Measurements from ENCODE around the gene STAT5A. TPM values are rescaled to one million over a fixed set of nuclear protein-coding genes. Genes with fewer than 3 reads are reported as not detected.
A peak's percentile ranks its signal among the peaks of the same experiment; 100 is the strongest.
"Not testable (repeated sequence)": the region's sequence is repeated elsewhere in the genome, so short reads cannot be mapped to it uniquely, and the experiment has no call there.

The STAT5A gene
- total RNA-seq, 1 donor from 2014 or later, result 346 TPM

GRCh38 chr17:42284566-42284965 is 3.7 kb upstream of the STAT5A start:
- intact Hi-C loops (cut with micrococcal nuclease), result no loop called here
- Mint-ChIP-seq H3K4me1 (peaks cover 33% of the 10 kb centered on the region), H3K36me3 (ENCODE audit: low read depth) (peaks cover 37% of the 10 kb centered on the region), H3K9me3 (no peaks in the 10 kb centered on the region), H3K27me3 (no peaks in the 10 kb centered on the region), H3K27ac (no peak overlapping the region), H3K4me3 (peak overlapping the region; percentile 21)
- no peak for DNase-seq

GRCh38 chr17:42285346-42286050 is 2.8 kb upstream of the STAT5A start:
- no peak for DNase-seq
- Mint-ChIP-seq H3K9me3 (no peaks in the 10 kb centered on the region), H3K4me3 (peak overlapping the region; percentile 89), H3K27me3 (no peaks in the 10 kb centered on the region), H3K36me3 (ENCODE audit: low read depth) (peaks cover 42% of the 10 kb centered on the region), H3K4me1 (peaks cover 38% of the 10 kb centered on the region), H3K27ac (peak overlapping the region; percentile 59)
- intact Hi-C loops (cut with micrococcal nuclease), result no loop called here

DNA sequence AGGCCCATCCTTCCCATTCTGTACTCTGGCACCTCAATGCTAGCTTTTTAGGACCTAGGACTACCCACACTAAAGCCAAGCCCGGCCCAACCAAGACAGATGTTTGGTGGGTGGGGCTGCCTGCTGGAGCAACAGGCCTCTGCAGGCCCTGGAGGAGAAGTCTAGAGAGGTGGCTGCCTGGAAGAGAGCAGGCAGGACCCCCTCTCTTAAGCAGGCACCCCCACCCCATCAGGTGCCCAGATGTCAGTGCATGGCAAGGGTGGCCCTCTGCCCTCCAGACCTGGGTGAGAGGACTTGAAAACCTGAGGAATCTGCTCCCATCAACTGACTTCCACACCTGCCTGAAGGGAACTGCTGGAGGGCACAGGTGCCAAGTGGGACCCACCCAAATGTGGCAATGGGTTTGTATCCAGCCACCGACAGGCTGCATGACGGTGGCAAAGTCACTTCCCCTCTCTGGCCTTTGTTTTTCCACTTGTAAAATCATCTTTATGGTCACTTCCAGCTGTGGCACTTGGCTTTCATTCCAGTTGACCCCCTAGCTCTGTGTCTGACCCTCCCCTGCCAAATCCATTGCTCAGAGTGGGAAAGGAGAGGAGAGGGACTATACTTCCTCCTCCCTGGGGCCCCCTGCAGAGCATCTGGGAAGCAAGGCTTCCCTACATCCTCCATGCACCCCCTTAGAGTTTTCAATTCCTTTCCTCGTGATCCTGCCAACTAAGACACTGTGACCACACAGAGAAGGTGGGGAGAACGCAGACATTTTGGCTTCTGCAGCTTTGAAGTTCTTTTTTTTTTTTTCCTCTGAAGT is 1.7 kb upstream of the STAT5A start:
- intact Hi-C loops (cut with micrococcal nuclease), result loop anchor here (1.0 kb wide), 2 partner anchors 9 to 64 kb away; no protein-coding TSS in a partner anchor
- Mint-ChIP-seq H3K4me1 (peaks cover 46% of the 10 kb centered on the region), H3K27ac (peak overlapping the region; percentile 92), H3K27me3 (no peaks in the 10 kb centered on the region), H3K36me3 (ENCODE audit: low read depth) (peaks cover 53% of the 10 kb centered on the region), H3K4me3 (peak overlapping the region; percentile 89), H3K9me3 (no peaks in the 10 kb centered on the region)
- no peak for DNase-seq

DNA sequence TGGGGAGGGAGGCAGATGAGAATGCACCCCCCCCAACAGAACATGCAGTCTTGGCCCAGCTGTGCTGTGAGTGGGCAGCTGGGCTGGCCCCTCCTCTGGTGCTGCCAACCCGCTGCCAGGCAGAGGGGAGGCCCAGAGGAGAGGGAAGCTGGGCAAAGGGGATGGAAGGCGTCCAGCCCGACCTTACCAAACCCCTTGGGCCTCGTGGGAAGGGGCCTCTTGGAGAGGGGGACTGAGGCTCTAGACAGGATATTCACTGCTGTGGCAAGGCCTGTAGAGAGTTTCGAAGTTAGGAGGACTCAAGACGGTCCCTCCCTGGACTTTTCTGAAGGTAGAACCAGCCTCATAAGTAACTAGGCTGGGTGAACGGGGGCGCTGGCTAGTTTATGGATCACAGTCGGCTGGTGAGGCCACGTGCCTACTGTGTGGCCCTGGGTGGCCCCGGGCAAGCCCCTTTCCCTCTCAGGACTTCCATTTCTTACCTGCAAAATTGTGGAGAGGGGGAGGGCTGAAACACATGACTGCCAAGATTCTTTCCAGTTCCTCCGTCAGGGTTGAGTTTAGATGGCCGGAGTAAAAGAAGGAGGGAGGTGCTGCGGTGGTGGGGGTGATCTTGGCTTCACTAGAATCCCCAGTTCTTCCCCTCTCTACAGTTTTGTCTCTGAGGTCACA is 857 bp upstream of the STAT5A start:
- Mint-ChIP-seq H3K27ac (peak overlapping the region; percentile 92), H3K9me3 (no peaks in the 10 kb centered on the region), H3K27me3 (no peaks in the 10 kb centered on the region), H3K4me3 (peak overlapping the region; percentile 89), H3K4me1 (peaks cover 50% of the 10 kb centered on the region), H3K36me3 (ENCODE audit: low read depth) (peaks cover 60% of the 10 kb centered on the region)
- intact Hi-C loops (cut with micrococcal nuclease), result loop anchor here (1.0 kb wide), 2 partner anchors 10 to 65 kb away; no protein-coding TSS in a partner anchor
- peak; percentile 79 for DNase-seq

DNA sequence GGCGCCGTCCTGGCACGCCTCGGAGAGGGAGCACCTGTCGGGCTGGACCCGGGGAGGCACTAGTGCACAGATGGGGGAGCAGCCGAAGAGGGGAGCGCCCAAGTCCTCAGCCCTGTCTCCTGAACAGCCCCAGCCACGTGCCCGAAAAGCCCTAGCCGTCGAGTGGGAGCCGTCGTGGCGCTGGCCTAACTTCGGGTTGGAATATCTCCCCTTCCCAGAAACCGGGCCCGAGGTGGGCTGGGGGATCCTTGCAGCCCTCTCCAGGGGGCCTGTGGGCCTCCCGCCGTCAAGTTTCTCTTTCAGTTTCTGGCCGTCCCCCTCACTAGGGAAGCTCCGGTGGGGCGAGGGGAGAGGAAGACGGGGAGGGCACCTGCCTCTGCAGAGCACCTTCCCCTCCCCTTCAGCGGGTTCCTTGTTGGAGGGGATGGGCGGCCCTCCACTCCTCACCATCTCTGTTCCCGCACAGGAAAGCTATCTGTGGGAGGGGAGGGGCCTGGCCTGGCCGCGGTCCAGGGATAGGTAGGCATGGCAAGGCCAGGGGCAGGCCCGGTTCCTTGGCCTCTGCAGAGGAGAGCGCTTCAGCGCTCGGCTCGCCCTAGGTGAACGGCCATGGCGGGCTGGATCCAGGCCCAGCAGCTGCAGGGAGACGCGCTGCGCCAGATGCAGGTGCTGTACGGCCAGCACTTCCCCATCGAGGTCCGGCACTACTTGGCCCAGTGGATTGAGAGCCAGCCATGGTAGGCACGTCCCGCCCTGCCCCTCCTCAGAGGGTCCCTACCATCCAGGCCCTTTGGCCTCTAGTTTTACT is 709 bp downstream of the STAT5A start:
- Mint-ChIP-seq H3K4me1 (peaks cover 48% of the 10 kb centered on the region), H3K9me3 (no peaks in the 10 kb centered on the region), H3K27me3 (no peaks in the 10 kb centered on the region), H3K27ac (peak overlapping the region; percentile 81), H3K36me3 (ENCODE audit: low read depth) (peaks cover 68% of the 10 kb centered on the region), H3K4me3 (peak overlapping the region; percentile 89)
- DNase-seq, result peak; percentile 89
- intact Hi-C loops (cut with micrococcal nuclease), result loop anchor here (1.0 to 2.0 kb wide), 4 partner anchors 18 to 108 kb away; partner anchors contain the start of gene KCNH4

DNA sequence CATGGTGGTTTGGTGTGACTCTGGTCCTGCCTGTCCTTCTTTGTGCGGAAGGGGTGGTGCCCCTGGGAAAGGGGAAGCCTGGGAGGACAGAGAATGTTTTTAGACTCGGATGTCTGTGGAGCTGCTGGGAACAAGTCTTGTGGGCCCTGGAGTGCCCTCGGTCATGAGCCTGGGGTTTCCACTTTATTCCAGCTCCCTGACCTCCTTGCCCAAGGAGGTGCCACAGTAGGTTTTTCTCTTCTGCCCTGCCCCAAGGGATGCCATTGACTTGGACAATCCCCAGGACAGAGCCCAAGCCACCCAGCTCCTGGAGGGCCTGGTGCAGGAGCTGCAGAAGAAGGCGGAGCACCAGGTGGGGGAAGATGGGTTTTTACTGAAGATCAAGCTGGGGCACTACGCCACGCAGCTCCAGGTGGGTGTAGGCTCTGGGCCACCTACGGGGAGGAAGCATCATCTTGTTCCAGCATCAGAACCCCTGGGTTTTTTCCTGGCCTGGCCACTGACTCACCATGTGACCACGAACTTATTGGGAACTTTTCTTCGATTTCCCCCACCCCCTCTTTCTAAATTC is 1.4 kb downstream of the STAT5A start:
- H3K9me3 Mint-ChIP-seq, result no peaks in the 10 kb centered on the region
- no peaks in the 10 kb centered on the region for H3K27me3 Mint-ChIP-seq
- peak; percentile 76 for DNase-seq
- peaks cover 70% of the 10 kb centered on the region for H3K36me3 Mint-ChIP-seq (ENCODE audit: low read depth)
- peak overlapping the region; percentile 89 for H3K4me3 Mint-ChIP-seq
- peaks cover 52% of the 10 kb centered on the region for H3K4me1 Mint-ChIP-seq
- H3K27ac Mint-ChIP-seq, result peak overlapping the region; percentile 81
- intact Hi-C loops (cut with micrococcal nuclease), result loop anchor here (1.0 to 2.0 kb wide), 3 partner anchors 18 to 109 kb away; partner anchors contain the start of gene KCNH4

DNA sequence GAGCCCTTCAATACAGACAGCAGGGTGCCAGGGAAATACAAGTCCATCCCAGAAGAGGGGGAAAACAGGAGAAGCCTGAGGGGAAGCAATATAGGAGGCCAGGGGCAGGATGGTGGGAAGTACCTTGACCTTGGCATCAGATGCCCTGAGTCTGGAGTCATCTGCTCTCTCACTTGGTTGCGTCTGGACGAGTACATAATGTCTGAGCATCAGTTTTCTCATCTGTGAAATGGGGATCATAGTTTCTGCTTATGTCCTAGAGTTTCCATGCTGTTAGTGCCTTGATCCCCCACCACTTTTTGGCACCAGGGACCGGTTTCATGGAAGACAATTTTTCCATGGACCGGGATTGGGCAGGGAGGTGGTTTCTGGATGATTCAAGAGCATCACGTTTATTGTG is 2.3 kb downstream of the STAT5A start:
- Mint-ChIP-seq H3K4me1 (peaks cover 57% of the 10 kb centered on the region), H3K4me3 (peak overlapping the region; percentile 89), H3K27ac (peak overlapping the region; percentile 81), H3K36me3 (ENCODE audit: low read depth) (peaks cover 77% of the 10 kb centered on the region), H3K9me3 (no peaks in the 10 kb centered on the region), H3K27me3 (no peaks in the 10 kb centered on the region)
- DNase-seq, result no peak
- intact Hi-C loops (cut with micrococcal nuclease), result loop anchor here (1.0 kb wide), 1 partner anchor 22 kb away; no protein-coding TSS in a partner anchor

DNA sequence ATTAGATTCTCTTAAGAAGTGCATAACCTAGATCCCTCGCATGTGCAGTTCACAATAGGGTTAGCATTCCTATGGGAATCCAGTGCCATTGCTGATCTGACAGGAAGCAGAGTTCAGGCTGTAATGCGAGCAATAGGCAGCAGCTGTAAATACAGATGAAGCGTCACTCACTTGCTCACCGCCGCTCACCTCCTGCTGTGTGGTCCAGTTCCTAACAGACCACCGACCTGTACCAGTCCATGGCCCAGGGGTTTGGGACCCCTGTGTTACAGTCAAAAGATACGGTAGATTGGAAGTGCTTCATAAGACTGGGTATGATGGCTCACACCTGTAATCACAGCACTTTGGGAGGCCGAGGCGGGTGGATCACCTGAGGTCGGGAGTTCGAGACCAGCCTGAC is 2.8 kb downstream of the STAT5A start:
- H3K4me1 Mint-ChIP-seq, result peaks cover 58% of the 10 kb centered on the region
- H3K9me3 Mint-ChIP-seq, result no peaks in the 10 kb centered on the region

DNA sequence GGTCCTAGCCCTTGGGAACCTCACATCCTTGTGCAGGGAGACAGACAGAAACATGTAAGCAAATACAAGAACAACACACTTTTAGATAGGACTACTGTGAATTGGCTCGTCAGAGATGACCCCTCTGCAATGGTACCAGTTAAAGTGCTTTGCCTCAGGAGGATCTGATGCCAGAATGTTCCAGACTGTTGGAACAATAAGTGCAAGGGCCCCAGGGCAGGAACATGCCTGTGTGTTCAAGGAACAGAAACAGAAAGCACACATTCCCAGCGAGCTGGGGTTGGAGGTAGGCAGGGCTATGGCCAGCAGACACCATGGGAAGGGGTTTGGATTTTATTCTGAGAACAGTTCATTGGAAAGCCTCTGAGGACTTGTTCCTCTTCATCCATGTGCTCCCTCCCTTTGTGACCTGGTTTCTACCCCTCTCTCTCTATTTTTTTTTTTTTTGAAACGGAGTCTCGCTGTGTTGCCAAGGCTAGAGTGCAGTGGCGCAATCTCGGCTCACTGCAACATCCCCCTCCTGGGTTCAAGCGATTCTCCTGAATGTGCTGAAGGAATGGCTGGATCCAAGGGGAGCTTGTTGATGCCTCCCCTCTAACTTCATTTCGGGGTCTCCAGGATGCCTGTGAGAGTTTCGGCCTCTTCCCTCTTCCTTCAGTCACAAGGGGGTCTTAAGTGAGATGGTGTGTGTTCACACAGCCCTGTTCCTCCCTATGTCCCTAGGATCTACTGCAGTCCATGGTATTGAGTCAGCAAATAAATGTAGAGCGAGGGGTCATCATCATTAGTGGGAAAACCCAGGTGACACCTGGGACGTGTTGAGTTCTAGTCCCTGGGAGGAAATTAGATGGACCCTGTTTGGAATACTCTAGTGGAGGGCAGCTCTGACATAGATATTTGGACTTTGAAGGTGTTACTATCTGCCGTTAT is 6.4 kb downstream of the STAT5A start:
- peaks cover 46% of the 10 kb centered on the region for H3K4me1 Mint-ChIP-seq
- DNase-seq, result no peak
- H3K4me3 Mint-ChIP-seq, result no peak overlapping the region
- peaks cover 75% of the 10 kb centered on the region for H3K36me3 Mint-ChIP-seq (ENCODE audit: low read depth)
- peak overlapping the region; percentile 83 for H3K27ac Mint-ChIP-seq
- no peaks in the 10 kb centered on the region for H3K9me3 Mint-ChIP-seq
- H3K27me3 Mint-ChIP-seq, result no peaks in the 10 kb centered on the region
- intact Hi-C loops (cut with micrococcal nuclease), result no loop called here

More for the DNA sequence above, 2.8 kb downstream of the STAT5A start:
- H3K4me3 Mint-ChIP-seq, result peak overlapping the region; percentile 89
- H3K27ac Mint-ChIP-seq, result peak overlapping the region; percentile 81
- no peak for DNase-seq
- no peaks in the 10 kb centered on the region for H3K27me3 Mint-ChIP-seq
- H3K36me3 Mint-ChIP-seq (ENCODE audit: low read depth), result peaks cover 80% of the 10 kb centered on the region
- intact Hi-C loops (cut with micrococcal nuclease), result no loop called here

GRCh38 chr17:42296012-42296411 is 7.7 kb downstream of the STAT5A start:
- H3K9me3 Mint-ChIP-seq, result no peaks in the 10 kb centered on the region
- H3K36me3 Mint-ChIP-seq (ENCODE audit: low read depth), result peaks cover 65% of the 10 kb centered on the region
- DNase-seq, result no peak
- no peaks in the 10 kb centered on the region for H3K27me3 Mint-ChIP-seq
- H3K4me3 Mint-ChIP-seq, result no peak overlapping the region
- no peak overlapping the region for H3K27ac Mint-ChIP-seq
- intact Hi-C loops (cut with micrococcal nuclease), result no loop called here
- H3K4me1 Mint-ChIP-seq, result peaks cover 37% of the 10 kb centered on the region

- H3K27me3 Mint-ChIP-seq; H3K4me3 Mint-ChIP-seq; H3K27ac Mint-ChIP-seq; DNase-seq; H3K9me3 Mint-ChIP-seq; intact Hi-C loops (cut with micrococcal nuclease): not testable (repeated sequence)
- peaks cover 30% of the 10 kb centered on the region for H3K4me1 Mint-ChIP-seq
- peaks cover 63% of the 10 kb centered on the region for H3K36me3 Mint-ChIP-seq (ENCODE audit: low read depth)
Observed at GRCh38 chr17:42297775-42298174, 9.5 kb downstream of the STAT5A start.

GRCh38 chr17:42299361-42299760 is 11.1 kb downstream of the STAT5A start:
- DNase-seq; intact Hi-C loops (cut with micrococcal nuclease); H3K27me3 Mint-ChIP-seq; H3K27ac Mint-ChIP-seq; H3K4me3 Mint-ChIP-seq; H3K9me3 Mint-ChIP-seq: not testable (repeated sequence)
- Mint-ChIP-seq H3K36me3 (ENCODE audit: low read depth) (peaks cover 65% of the 10 kb centered on the region), H3K4me1 (peaks cover 28% of the 10 kb centered on the region)
